Ishikawa (cell line): ENCODE measurements around the gene MAP4K4.

Experiments
- CEBPB ChIP-seq: IDR thresholded peaks from 2 replicates; pipeline ENCODE4 v1.6.1; 2012
- CREB1 ChIP-seq: IDR thresholded peaks from 2 replicates; pipeline ENCODE4 v1.6.1; 2012; ENCODE audit warnings: low read depth
- EGR1 ChIP-seq: IDR thresholded peaks from 2 replicates; pipeline ENCODE4 v1.6.1; 2012
- EP300 ChIP-seq: IDR thresholded peaks from 2 replicates; pipeline ENCODE4 v1.6.1; 2012; ENCODE audit warnings: borderline replicate concordance
- FOXM1 ChIP-seq: IDR thresholded peaks from 2 replicates; pipeline ENCODE4 v1.6.1; 2012; ENCODE audit warnings: low read depth, borderline replicate concordance
- MAX ChIP-seq: IDR thresholded peaks from 2 replicates; pipeline ENCODE4 v1.6.1; 2012
- NFIC ChIP-seq: IDR thresholded peaks from 2 replicates; pipeline ENCODE4 v1.6.1; 2012
- RAD21 ChIP-seq: IDR thresholded peaks from 2 replicates; pipeline ENCODE4 v1.6.1; 2012; ENCODE audit warnings: low read depth
- REST ChIP-seq: IDR thresholded peaks from 2 replicates; pipeline ENCODE4 v1.6.1; 2012; ENCODE audit warnings: low read depth, mild to moderate bottlenecking
- TAF1 ChIP-seq: IDR thresholded peaks from 2 replicates; pipeline ENCODE4 v1.6.1; 2012; ENCODE audit warnings: low read depth, mild to moderate bottlenecking
- TCF12 ChIP-seq: IDR thresholded peaks from 2 replicates; pipeline ENCODE4 v1.6.1; 2012; ENCODE audit warnings: low read depth
- TEAD4 ChIP-seq: IDR thresholded peaks from 2 replicates; pipeline ENCODE4 v1.6.1; 2012
- USF1 ChIP-seq: IDR thresholded peaks from 2 replicates; pipeline ENCODE4 v1.6.1; 2012
- YY1 ChIP-seq: IDR thresholded peaks from 2 replicates; pipeline ENCODE4 v1.6.1; 2012; ENCODE audit warnings: low read depth
- ZBTB7A ChIP-seq: IDR thresholded peaks from 2 replicates; pipeline ENCODE4 v1.6.1; 2012; ENCODE audit warnings: low read depth

The MAP4K4 gene

GRCh38 chr2:101736233-101736632, 38.7 kb downstream of the MAP4K4 start:
- no peak for TF ChIP-seq MAX
- TF ChIP-seq NFIC = no peak
- TF ChIP-seq EP300 = no peak

- no peak for TF ChIP-seq REST
- no peak for TF ChIP-seq NFIC
These were observed 39.4 kb downstream of the MAP4K4 start for GRCh38 chr2:101736861-101737291.

GRCh38 chr2:101737478-101738255, 40.2 kb downstream of the MAP4K4 start:
- TF ChIP-seq FOXM1 (no peak), MAX (no peak), TAF1 (no peak), YY1 (no peak), TCF12 (no peak), EP300 (no peak), REST (no peak), NFIC (no peak), EGR1 (no peak), RAD21 (no peak), CEBPB (no peak), CREB1 (no peak), TEAD4 (no peak), USF1 (no peak)

- TF ChIP-seq EGR1 = no peak
These were observed 41.1 kb downstream of the MAP4K4 start for GRCh38 chr2:101738649-101739048.

GRCh38 chr2:101740555-101740964, 43.1 kb downstream of the MAP4K4 start:
- no peak for TF ChIP-seq EGR1
- no peak for TF ChIP-seq RAD21
- TF ChIP-seq FOXM1 = no peak
- TF ChIP-seq REST = no peak
- TF ChIP-seq TEAD4 = no peak
- no peak for TF ChIP-seq ZBTB7A
- no peak for TF ChIP-seq YY1
- TF ChIP-seq TAF1 = no peak
- no peak for TF ChIP-seq NFIC
- no peak for TF ChIP-seq EP300
- TF ChIP-seq TCF12 = no peak
- no peak for TF ChIP-seq CREB1
- no peak for TF ChIP-seq MAX
- TF ChIP-seq CEBPB = no peak
